GM13976 (cell line): ENCODE measurements around the gene DNAJB11.

Experiments
- DNase-seq: peaks from one replicate; pipeline ENCODE4 v3.0.0; 2012; ENCODE audit warnings: low spot score
- in situ Hi-C: fragments of 300-500 bp; cut with MboI; formaldehyde crosslinking; loops from one replicate; pipeline ENCODE4 v1.12.0; 2022; ENCODE audit warnings: low sequenced_read_pairs, mixed read lengths, inconsistent platforms; ENCODE audit not compliant: unreplicated experiment
- TF ChIP-seq, protein P1 (sequence below): IDR thresholded peaks from 2 replicates; pipeline ENCODE4 v1.5.1; 2012; ENCODE audit warnings: borderline replicate concordance, mild to moderate bottlenecking; ENCODE audit not compliant: insufficient read depth; ENCODE audit errors: extremely low read depth, missing control alignments, control extremely low read depth

DNAJB11 gene

DNA sequence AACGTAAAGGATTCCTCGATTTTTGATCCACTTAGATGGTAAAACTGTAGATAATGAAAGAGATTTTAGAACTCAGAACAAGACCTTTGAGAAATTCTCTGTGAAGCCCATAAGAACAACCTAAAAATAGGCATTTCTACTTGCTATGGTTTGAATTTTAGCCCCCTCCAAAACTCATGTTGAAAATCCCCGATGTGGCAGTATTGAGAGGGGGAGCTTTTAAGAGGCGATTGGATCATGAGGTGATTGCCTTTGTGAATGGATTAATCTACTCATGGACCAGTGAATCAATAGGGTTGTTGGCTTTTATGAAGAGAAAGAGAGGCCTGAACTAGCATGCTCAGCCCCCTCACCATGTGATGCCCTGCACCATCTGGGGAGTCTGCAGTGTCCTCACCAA, 22.2 kb downstream of the DNAJB11 start:
- in situ Hi-C loops, result no loop called here
- TF ChIP-seq, protein P1, sequence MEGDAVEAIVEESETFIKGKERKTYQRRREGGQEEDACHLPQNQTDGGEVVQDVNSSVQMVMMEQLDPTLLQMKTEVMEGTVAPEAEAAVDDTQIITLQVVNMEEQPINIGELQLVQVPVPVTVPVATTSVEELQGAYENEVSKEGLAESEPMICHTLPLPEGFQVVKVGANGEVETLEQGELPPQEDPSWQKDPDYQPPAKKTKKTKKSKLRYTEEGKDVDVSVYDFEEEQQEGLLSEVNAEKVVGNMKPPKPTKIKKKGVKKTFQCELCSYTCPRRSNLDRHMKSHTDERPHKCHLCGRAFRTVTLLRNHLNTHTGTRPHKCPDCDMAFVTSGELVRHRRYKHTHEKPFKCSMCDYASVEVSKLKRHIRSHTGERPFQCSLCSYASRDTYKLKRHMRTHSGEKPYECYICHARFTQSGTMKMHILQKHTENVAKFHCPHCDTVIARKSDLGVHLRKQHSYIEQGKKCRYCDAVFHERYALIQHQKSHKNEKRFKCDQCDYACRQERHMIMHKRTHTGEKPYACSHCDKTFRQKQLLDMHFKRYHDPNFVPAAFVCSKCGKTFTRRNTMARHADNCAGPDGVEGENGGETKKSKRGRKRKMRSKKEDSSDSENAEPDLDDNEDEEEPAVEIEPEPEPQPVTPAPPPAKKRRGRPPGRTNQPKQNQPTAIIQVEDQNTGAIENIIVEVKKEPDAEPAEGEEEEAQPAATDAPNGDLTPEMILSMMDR, result no peak

DNA sequence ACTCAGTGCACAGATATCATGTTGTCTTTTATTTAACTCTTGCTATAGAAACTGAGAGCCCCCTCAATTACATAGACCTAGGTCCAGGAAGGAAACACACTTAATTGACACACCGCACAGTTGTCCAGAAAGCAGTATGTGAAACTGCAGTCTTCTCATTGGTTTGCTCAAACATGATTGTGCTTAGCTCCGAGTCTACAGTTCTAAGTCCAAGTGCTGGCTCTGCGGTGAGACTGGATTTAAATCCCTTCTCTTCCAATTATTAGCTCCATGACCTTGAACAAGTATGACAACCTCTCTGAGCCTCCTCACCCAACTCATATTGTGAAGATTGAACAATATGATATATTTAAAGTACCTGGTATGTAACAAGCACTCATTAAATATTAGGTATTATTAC, 23.3 kb downstream of the DNAJB11 start:
- in situ Hi-C loops, result no loop called here
- TF ChIP-seq, protein P1, result no peak
- no peak for DNase-seq

More for the DNA sequence above, 22.2 kb downstream of the DNAJB11 start:
- DNase-seq, result no peak

DNA sequence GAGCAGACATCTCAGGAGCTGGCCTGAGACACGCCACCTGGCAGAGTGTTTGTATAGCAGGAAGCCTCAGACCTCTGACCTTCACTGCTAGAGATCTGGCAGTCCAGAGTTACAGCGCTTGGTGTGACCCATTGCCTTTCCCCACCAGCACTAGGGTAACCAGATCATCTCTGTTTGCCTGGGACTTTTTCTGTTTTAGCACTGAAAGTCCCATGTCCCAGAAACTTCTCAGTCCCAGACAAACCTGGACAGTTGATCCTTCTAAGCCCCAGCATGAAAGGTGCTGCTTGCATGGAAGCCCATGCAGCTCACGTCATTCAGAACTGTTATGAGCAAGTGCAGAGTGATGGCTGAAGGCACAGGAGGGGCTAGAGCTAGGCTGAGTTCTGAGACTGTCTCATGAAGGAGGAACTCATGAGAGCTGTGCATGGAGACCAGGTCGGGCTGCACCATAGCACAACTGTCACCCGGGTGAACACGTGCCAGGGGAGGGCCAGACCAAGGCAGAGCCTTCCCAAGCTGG, 24.1 kb downstream of the DNAJB11 start:
- DNase-seq, result no peak
- in situ Hi-C loops, result no loop called here

DNA sequence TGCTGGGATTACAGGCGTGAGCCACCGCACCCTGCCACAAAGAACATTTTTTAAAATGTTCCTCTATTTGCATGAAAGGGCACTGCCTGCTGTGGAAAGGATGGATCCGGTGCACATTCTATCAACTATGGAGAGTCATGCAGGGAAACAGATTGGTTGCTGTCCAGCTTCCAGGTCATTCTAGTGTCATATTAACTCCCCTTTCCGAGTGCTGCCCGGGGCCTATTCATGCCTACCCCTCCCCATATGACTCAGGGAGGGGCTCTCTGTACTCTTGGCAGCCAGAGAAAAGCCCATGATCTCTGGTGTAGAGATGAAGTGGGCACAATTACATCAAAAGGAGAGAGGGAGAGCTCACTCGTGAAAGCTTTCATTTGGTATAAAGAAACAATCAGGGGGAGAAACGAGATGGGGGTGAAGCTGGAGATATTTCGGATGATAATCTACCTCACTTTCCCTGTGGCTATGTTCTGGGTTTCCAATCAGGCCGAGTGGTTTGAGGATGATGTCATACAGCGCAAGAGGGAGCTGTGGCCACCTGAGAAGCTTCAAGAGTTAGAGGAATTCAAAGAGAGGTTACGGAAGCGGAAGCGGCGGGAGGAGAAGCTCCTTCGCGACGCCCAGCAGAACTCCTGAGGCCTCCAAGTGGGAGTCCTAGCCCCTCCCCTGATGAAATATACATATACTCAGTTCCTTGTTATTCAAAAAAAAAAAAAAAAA, 26.2 kb downstream of the DNAJB11 start:
- no peak for DNase-seq
- TF ChIP-seq, protein P1, result no peak
- in situ Hi-C loops, result no loop called here

More for the DNA sequence above, 24.1 kb downstream of the DNAJB11 start:
- TF ChIP-seq, protein P1, result no peak

DNA sequence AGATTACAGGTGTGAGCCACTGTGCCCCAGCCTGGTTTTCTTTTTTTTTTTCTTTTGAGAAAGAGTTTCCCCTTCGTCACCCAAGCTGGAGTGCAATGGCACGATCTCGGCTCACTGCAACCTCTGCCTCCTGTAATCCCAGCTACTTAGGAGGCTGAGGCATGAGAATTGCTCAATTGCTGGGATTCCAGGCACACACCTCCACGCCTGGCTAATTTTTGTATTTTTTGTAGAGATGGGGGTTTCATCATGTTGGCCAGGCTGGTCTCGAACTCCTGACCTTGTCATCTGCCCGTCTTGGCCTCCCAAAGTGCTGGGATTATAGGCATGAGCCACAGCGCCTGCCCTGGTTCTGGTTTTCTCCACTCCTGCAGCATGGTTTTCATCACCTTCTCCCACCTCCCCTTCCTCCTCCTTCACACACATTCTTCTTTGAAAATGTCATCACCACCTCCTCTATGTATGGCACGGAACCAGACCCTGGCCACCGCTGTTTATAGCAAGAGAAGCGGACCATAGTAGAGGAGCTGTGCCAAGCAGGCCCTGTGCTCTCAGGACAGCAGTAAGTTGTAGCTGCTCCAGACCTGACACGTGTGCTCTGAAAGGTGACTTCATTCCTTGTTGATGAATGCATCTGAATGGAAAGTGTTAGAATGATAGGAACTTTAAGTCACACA, 27.7 kb downstream of the DNAJB11 start:
- in situ Hi-C loops, result no loop called here
- TF ChIP-seq, protein P1, result no peak
- DNase-seq, result no peak

DNA sequence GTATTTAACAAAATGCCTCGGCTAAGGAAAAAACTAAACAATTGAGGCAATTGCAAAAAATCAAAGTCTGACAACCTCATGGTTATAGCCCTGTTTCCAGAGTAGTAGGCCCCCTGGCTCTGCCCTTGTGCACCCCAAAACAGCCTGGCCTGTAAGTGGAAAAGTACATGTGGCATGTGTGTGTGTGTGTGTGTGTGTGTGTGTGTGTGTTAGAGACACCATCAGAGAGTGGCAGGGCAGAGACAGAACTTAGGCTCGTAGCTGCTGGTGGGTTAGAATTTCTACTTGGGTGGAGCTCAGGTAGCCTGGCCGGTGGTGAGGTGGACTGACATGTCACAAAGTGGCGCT, 28.2 kb downstream of the DNAJB11 start:
- no peak for DNase-seq
- TF ChIP-seq, protein P1, result no peak
- in situ Hi-C loops, result no loop called here
